ENCODE measurements around the gene MICAL3.

GRCh38 chr22:17939011-17939410 lies 85.3 kb downstream of the MICAL3 start:
- no peak for TF ChIP-seq CTCF (IDR thresholded peaks at IDR 0.05)
- TF ChIP-seq POLR2A (IDR thresholded peaks at IDR 0.05) = no peak

Measured in tibial nerve (tissue), 3 donors.